Activated T-cell treated with anti-CD3 and anti-CD28 coated beads, Interleukin-2, amount 50 U/mL, for 72 hours (primary cell): ENCODE measurements around the gene NRM. TPM values are rescaled to one million over a fixed set of nuclear protein-coding genes. Genes with fewer than 3 reads are reported as not detected.

Experiments
- ATAC-seq, 2 donors: fragments of 150-1000 bp; cut with Tn5 transposase; replicated peaks in 1 of 2; 2 replicates each; pipeline ENCODE4 v1.10.0; 2021; ENCODE audit warnings: moderate library complexity in 2 of 2, mild to moderate bottlenecking in 1 of 2
- DNase-seq, 2 donors: peaks; one replicate each; pipeline ENCODE4 v3.0.0; 2021 to 2022; ENCODE audit warnings: mixed read lengths in 1 of 2
- H3K27ac Mint-ChIP-seq: one replicate; pipeline ENCODE4 v1.8.0; 2022; ENCODE audit warnings: mild to moderate bottlenecking, moderate library complexity, mixed read lengths
- H3K27me3 Mint-ChIP-seq: one replicate; pipeline ENCODE4 v1.8.0; 2022; ENCODE audit warnings: low read depth, mixed read lengths
- H3K36me3 Mint-ChIP-seq, 2 donors: one replicate each; pipeline ENCODE4 v1.8.0; 2022; ENCODE audit warnings: mixed read lengths in 2 of 2, mild to moderate bottlenecking in 1 of 2; ENCODE audit not compliant: insufficient read depth in 2 of 2
- H3K4me1 Mint-ChIP-seq: one replicate; pipeline ENCODE4 v1.8.0; 2022; ENCODE audit warnings: low read depth, mixed read lengths
- H3K4me3 Mint-ChIP-seq, 2 donors: one replicate each; pipeline ENCODE4 v1.8.0; 2022; ENCODE audit warnings: mild to moderate bottlenecking in 2 of 2, mixed read lengths in 2 of 2, moderate library complexity in 2 of 2
- H3K9me3 Mint-ChIP-seq, 2 donors: one replicate each; pipeline ENCODE4 v1.8.0; 2022; ENCODE audit warnings: mixed read lengths in 2 of 2
- total RNA-seq, 2 donors: library from RNA; stranded (reverse); gene quantifications; one replicate each; pipeline ENCODE4 v1.2.3, GENCODE V29; 2022

Gene NRM
- total RNA-seq, 2 donors from 2014 or later: 26.9 to 29.6 TPM

DNA sequence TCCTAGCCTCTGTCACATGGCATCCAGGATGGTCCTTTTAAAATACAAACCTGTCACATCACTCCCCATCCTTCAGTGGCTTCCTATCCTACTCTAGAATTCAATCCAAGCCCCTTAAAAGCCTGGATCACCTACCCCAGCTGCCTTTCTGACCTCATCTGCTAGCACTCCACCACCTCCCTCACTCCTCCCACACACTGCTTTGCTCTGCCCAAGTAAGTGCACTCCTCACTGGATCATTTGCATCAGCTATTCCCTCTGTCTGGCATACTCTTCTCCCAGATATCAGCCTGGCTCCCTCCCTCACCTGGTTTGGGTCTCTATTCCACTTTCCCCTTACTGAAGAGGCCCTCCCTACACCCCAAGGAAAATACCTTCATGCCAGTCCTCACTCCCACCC, 33.3 kb downstream of the NRM start:
- Mint-ChIP-seq H3K4me1 (no peaks in the 10 kb centered on the region), H3K36me3 (peaks cover 10 to 38% of the 10 kb centered on the region in 2 donors), H3K4me3 (no peak overlapping the region), H3K27me3 (no peaks in the 10 kb centered on the region), H3K27ac (peak overlapping the region; percentile 2), H3K9me3 (no peaks in the 10 kb centered on the region)
- DNase-seq (no peak), ATAC-seq (no peak)

DNA sequence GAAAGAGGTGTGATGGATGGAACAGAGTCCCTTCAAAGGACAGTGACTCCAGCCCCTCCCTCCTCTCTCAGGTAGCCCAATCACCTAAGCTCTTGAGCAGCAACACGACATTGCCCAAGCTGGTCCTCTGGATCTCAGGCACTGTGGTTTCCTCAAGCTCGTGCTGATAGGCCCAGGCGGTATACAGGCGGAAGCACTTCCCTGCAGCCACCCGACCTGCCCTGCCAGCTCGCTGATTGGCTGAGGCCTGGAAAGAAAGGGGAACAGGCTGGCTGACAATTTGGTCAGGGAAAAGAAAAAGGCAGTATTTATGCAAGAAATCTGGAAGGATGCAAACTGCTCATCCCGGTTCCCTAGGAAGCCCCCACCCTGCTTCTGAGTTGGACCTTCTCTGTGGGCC, 34.3 kb downstream of the NRM start:
- no peak overlapping the region for H3K4me3 Mint-ChIP-seq
- H3K27me3 Mint-ChIP-seq: no peaks in the 10 kb centered on the region
- ATAC-seq: no peak
- peaks cover 8 to 35% of the 10 kb centered on the region in 2 donors for H3K36me3 Mint-ChIP-seq
- no peak overlapping the region for H3K27ac Mint-ChIP-seq
- no peaks in the 10 kb centered on the region for H3K9me3 Mint-ChIP-seq
- no peak for DNase-seq
- no peaks in the 10 kb centered on the region for H3K4me1 Mint-ChIP-seq

DNA sequence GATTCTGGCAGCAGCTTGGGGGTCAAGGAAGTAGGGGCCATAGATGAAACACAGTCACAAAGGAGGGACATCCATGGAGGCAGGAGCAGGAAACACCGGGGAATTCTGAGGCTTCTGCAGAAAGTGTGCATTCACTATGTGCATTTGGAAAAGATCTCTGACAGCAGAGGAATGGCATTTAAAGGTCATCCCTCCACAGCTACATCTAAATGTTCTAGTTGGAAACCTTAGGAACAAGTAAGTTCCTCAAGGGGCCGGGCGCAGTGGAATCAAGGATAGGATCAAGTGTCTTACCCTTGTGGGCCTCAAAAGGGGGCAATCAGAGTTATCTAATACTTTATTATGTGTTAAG, 35.1 kb downstream of the NRM start:
- Mint-ChIP-seq H3K36me3 (peaks cover 8 to 37% of the 10 kb centered on the region in 2 donors), H3K27me3 (no peaks in the 10 kb centered on the region), H3K27ac (no peak overlapping the region), H3K4me1 (no peaks in the 10 kb centered on the region), H3K9me3 (no peaks in the 10 kb centered on the region), H3K4me3 (no peak overlapping the region)
- ATAC-seq (no peak), DNase-seq (no peak)

GRCh38 chr6:30654798-30655742, 35.7 kb downstream of the NRM start:
- H3K27me3 Mint-ChIP-seq: no peaks in the 10 kb centered on the region
- no peak overlapping the region for H3K4me3 Mint-ChIP-seq
- ATAC-seq (no peak), DNase-seq (no peak)
- peak overlapping the region; percentile 3 for H3K27ac Mint-ChIP-seq
- H3K36me3 Mint-ChIP-seq: peaks cover 8 to 36% of the 10 kb centered on the region in 2 donors
- no peaks in the 10 kb centered on the region for H3K9me3 Mint-ChIP-seq
- H3K4me1 Mint-ChIP-seq: peaks cover 1% of the 10 kb centered on the region

- Mint-ChIP-seq H3K4me3 (no peak overlapping the region), H3K27me3 (no peaks in the 10 kb centered on the region), H3K36me3 (peaks cover 5 to 23% of the 10 kb centered on the region in 2 donors), H3K27ac (peak overlapping the region; percentile 13), H3K4me1 (peaks cover 17% of the 10 kb centered on the region), H3K9me3 (no peaks in the 10 kb centered on the region)
- DNase-seq (no peak), ATAC-seq (no peak)
Measured at GRCh38 chr6:30651143-30651542, 39.6 kb downstream of the NRM start.

DNA sequence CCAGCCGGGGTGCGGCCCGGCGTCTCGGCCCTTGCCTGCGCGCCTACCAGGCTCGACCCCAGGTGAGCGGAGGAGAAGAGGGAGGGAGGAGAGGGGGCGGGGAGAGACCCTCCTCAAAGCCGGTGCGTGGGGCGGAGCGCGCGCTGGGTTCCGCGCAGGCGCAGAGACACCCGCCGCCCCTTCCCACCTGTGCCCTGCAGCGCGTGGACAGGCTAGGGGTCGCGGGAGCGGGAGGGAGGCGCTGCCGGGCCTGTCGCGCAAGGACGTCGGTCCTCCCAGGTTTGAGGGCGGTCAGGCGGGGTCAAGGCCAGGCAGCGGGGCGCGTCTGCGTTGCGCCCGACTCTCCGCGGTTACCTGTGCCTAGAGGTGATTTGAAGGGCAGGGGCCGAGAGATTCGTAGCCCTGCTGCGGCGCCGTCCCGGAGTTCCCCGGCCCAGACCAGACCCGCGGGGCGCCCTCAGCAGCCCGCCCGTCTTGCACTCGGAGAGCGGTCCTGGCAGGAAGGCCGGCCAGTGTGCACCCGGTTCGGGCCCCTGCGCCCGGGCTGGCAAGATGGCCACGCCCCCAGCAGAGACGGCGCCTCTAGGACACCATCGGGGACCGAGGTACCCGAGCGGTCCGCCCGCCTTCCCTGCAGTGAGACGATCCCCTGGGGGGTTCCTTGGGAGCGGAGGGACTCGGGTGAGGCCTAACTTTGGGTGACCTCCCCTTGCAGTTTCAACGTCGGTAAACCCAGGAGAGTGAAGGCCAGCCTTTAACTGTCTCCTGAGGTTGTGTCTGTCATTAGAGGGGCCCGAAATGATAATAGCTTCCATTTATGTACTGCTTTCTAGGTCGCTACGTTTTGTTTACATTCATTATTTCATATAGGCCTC, 43.3 kb downstream of the NRM start:
- H3K27me3 Mint-ChIP-seq: no peaks in the 10 kb centered on the region
- peaks cover 22% of the 10 kb centered on the region for H3K4me1 Mint-ChIP-seq
- peak overlapping the region; percentile 95 for H3K27ac Mint-ChIP-seq
- DNase-seq (peak; percentile 87), ATAC-seq (peak; percentile 81 to 82)
- peaks cover 0 to 9% of the 10 kb centered on the region in 2 donors for H3K36me3 Mint-ChIP-seq
- H3K9me3 Mint-ChIP-seq: no peaks in the 10 kb centered on the region
- peak overlapping the region; percentile 82 to 93 for H3K4me3 Mint-ChIP-seq

DNA sequence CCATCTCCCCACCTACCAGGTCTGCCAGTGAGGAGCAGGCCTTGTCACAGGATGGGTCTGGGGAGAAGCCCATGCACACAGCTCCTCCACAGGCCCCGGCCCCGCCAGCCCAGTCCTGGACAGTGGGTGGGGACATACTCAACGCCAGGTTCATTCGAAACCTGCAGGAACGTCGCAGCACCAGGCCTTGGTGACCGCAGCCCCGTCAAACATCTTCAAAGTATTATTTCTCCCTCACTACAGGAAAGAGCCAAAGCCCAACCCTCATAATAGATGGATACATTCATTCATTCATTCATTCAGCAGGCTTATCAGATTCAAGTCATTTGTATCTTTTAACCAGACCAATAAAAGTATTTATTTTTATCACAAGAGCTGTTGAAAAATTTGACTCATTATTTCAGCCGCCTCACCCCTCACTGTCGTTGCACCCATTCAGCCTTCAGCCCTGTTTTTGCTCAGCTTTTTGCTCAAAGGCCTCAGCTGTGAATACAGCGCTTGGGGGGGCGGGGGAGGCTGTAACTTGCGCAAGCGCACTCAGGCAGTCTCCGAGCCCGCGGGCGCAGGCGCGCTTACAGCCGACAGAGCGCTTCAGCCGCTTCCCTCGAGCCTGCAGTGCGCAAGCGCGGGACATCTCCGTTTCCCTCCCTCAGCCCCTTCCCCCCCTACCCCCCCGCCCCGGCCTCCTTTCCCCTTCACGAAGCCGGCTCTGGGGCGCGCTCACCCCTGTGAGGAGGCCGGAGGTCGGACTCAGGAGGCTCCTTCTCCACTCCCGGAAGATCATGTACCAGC, 44.1 kb downstream of the NRM start, which contains the start of gene C6orf136:
C6orf136 (plus strand) TSS at position 684 of the 792 bp plus-strand sequence; CDS start at position 783, 99 bp downstream.
- DNase-seq: peak; percentile 92
- Mint-ChIP-seq H3K36me3 (peaks cover 0 to 3% of the 10 kb centered on the region in 2 donors), H3K4me3 (peak within 1 kb of the TSS; percentile 82 to 93), H3K27me3 (no peaks in the 10 kb centered on the region), H3K4me1 (peaks cover 22% of the 10 kb centered on the region), H3K27ac (peak within 1 kb of the TSS; percentile 95), H3K9me3 (no peaks in the 10 kb centered on the region)
- ATAC-seq: peak; percentile 78 to 79

DNA sequence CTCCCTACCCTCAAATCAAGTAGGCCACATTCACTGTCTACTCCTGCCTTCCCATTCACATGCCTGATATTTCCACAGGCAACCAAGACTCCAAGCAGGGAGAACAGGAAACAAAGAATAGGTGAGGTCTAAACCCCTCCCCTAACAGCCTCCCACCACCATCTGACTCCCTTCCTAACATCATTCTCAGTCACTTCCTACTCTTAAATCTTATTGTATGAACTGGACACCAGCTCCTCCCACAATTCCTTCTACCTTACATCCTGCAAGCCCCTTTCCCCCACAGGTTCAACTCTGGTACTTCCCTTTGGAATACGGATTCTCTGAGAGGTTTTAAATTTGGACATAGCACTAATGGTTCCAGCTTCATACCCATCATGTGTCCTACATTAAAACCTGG, 44.8 kb downstream of the NRM start:
- peaks cover 0 to 2% of the 10 kb centered on the region in 2 donors for H3K36me3 Mint-ChIP-seq
- peaks cover 24% of the 10 kb centered on the region for H3K4me1 Mint-ChIP-seq
- peak overlapping the region; percentile 95 for H3K27ac Mint-ChIP-seq
- peak overlapping the region; percentile 82 to 93 for H3K4me3 Mint-ChIP-seq
- H3K27me3 Mint-ChIP-seq: no peaks in the 10 kb centered on the region
- DNase-seq (no peak), ATAC-seq (no peak)
- H3K9me3 Mint-ChIP-seq: no peaks in the 10 kb centered on the region

GRCh38 chr6:30644769-30645168, 46.0 kb downstream of the NRM start:
- H3K36me3 Mint-ChIP-seq: no peaks in the 10 kb centered on the region
- DNase-seq (no peak), ATAC-seq (no peak)
- peaks cover 28% of the 10 kb centered on the region for H3K4me1 Mint-ChIP-seq
- peak overlapping the region; percentile 16 for H3K27ac Mint-ChIP-seq
- no peaks in the 10 kb centered on the region for H3K9me3 Mint-ChIP-seq
- H3K4me3 Mint-ChIP-seq: no peak overlapping the region
- H3K27me3 Mint-ChIP-seq: no peaks in the 10 kb centered on the region

- ATAC-seq: no peak
- Mint-ChIP-seq H3K4me1 (peaks cover 22% of the 10 kb centered on the region), H3K27ac (no peak overlapping the region), H3K9me3 (no peaks in the 10 kb centered on the region), H3K27me3 (no peaks in the 10 kb centered on the region), H3K4me3 (no peak overlapping the region), H3K36me3 (no peaks in the 10 kb centered on the region)
- DNase-seq: no peak
Measured at GRCh38 chr6:30643656-30644055, 47.1 kb downstream of the NRM start.

GRCh38 chr6:30641048-30641447, 49.7 kb downstream of the NRM start:
- no peak overlapping the region for H3K4me3 Mint-ChIP-seq

DNA sequence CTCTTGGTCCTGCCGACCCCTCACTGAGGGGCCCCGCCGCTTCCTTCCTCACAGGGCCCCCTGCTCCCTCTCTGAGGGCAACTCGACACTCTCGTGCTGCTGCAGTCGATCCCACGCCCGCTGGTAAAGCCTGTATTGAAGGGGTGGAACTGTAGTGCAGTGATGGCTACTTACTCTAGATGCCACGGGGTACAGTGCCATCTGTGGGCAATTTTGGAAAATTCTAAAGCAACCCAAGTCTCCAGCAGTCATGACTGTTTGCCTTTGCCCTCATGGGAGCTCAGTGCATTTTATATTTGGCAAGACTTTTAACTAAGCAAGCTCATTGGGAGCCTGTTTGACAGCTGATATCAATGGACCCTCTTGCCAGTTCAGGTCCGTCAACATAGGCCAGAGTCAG, 50.3 kb downstream of the NRM start:
- no peak for DNase-seq
- Mint-ChIP-seq H3K4me3 (no peak overlapping the region), H3K27me3 (no peaks in the 10 kb centered on the region), H3K9me3 (no peaks in the 10 kb centered on the region), H3K36me3 (no peaks in the 10 kb centered on the region), H3K4me1 (peaks cover 10% of the 10 kb centered on the region), H3K27ac (no peak overlapping the region)
- ATAC-seq: peak in 1 of 2 donors; percentile 44

More at GRCh38 chr6:30641048-30641447, 49.7 kb downstream of the NRM start:
- ATAC-seq (peak; percentile 7 to 29), DNase-seq (no peak)
- Mint-ChIP-seq H3K4me1 (peaks cover 14% of the 10 kb centered on the region), H3K27ac (peak overlapping the region; percentile 29), H3K9me3 (no peaks in the 10 kb centered on the region), H3K36me3 (no peaks in the 10 kb centered on the region), H3K27me3 (no peaks in the 10 kb centered on the region)
